T-helper 1 cell treated with Interleukin-12 subunit alpha and Interleukin-12 subunit beta and Interleukin-4 antibody, amounts not matched to agents 30 ng/mL and 1 ng/mL, for 36 hours (primary cell): ENCODE results near the gene IGF2BP2. TPM values are rescaled to one million over a fixed set of nuclear protein-coding genes. Genes with fewer than 3 reads are reported as not detected.
"Not testable (repeated sequence)": the region's sequence is repeated elsewhere in the genome, so short reads cannot be mapped to it uniquely, and the experiment has no call there.

Experiments used
- intact Hi-C: fragments of 100-400 bp; cut with micrococcal nuclease; formaldehyde crosslinking; loops from one replicate; pipeline ENCODE4 v1.15.1; 2024
- total RNA-seq: library from RNA; stranded (reverse); gene quantifications from 2 replicates; pipeline ENCODE4 v1.2.3, GENCODE V29; 2022

IGF2BP2 gene
- total RNA-seq, 1 donor from 2014 or later: 0.29 TPM

GRCh38 chr3:185647134-185647879 lies 177.5 kb downstream of the IGF2BP2 start:
- intact Hi-C loops: no loop called here

GRCh38 chr3:185646382-185647133 lies 178.3 kb downstream of the IGF2BP2 start:
- intact Hi-C loops: no loop called here

GRCh38 chr3:185645596-185646381 lies 179.1 kb downstream of the IGF2BP2 start:
- intact Hi-C loops: no loop called here

GRCh38 chr3:185645191-185645590 lies 179.7 kb downstream of the IGF2BP2 start:
- intact Hi-C loops: not testable (repeated sequence)

- intact Hi-C loops: no loop called here
Observed at GRCh38 chr3:185640308-185640707, 184.5 kb downstream of the IGF2BP2 start.

GRCh38 chr3:185639632-185640206 lies 185.1 kb downstream of the IGF2BP2 start:
- intact Hi-C loops: no loop called here

GRCh38 chr3:185638651-185639050 lies 186.2 kb downstream of the IGF2BP2 start:
- intact Hi-C loops: not testable (repeated sequence)

- intact Hi-C loops: no loop called here
Observed at GRCh38 chr3:185637388-185637787, 187.5 kb downstream of the IGF2BP2 start.

- intact Hi-C loops: no loop called here
Observed at GRCh38 chr3:185632996-185633395, 191.8 kb downstream of the IGF2BP2 start.

- intact Hi-C loops: no loop called here
Observed at GRCh38 chr3:185631508-185632206, 193.2 kb downstream of the IGF2BP2 start.

- intact Hi-C loops: no loop called here
Observed at GRCh38 chr3:185631108-185631507, 193.7 kb downstream of the IGF2BP2 start.

- intact Hi-C loops: no loop called here
Observed at GRCh38 chr3:185630182-185630622, 194.6 kb downstream of the IGF2BP2 start.

GRCh38 chr3:185629554-185630181 lies 195.2 kb downstream of the IGF2BP2 start:
- intact Hi-C loops: no loop called here

GRCh38 chr3:185625784-185626183 lies 199.1 kb downstream of the IGF2BP2 start:
- intact Hi-C loops: loop anchor here (1.0 kb wide), 1 partner anchor 39 kb away; the partner anchor contains the start of gene SENP2

- intact Hi-C loops: no loop called here
Observed at GRCh38 chr3:185623939-185624665, 200.7 kb downstream of the IGF2BP2 start.

GRCh38 chr3:185613016-185613415 lies 211.8 kb downstream of the IGF2BP2 start:
- intact Hi-C loops: loop anchor here (1.0 kb wide), 1 partner anchor 27 kb away; the partner anchor contains the start of gene SENP2

GRCh38 chr3:185606196-185606595 lies 218.6 kb downstream of the IGF2BP2 start:
- intact Hi-C loops: no loop called here

GRCh38 chr3:185605566-185605965 lies 219.3 kb downstream of the IGF2BP2 start:
- intact Hi-C loops: no loop called here

- intact Hi-C loops: no loop called here
Observed at GRCh38 chr3:185595526-185595925, 229.3 kb downstream of the IGF2BP2 start.
